Mononuclear cell (primary cell): ENCODE measurements around the gene RALB. TPM values are rescaled to one million over a fixed set of nuclear protein-coding genes. Genes with fewer than 3 reads are reported as not detected.
"Not testable (repeated sequence)": the region's sequence is repeated elsewhere in the genome, so short reads cannot be mapped to it uniquely, and the experiment has no call there.

Experiments
- H3K27me3 ChIP-seq: 2 replicates; pipeline ENCODE4 v1.6.0; 2011; ENCODE audit warnings: low read length, control low read depth; ENCODE audit not compliant: insufficient read depth
- H3K4me1 ChIP-seq: 2 replicates; pipeline ENCODE4 v1.5.1; 2011; ENCODE audit warnings: mild to moderate bottlenecking, low read length, control low read depth; ENCODE audit not compliant: insufficient read depth
- H3K4me3 ChIP-seq: 2 replicates; pipeline ENCODE4 v1.5.1; 2011; ENCODE audit warnings: mild to moderate bottlenecking, low read length, moderate library complexity
- H3K9me3 ChIP-seq: 2 replicates; pipeline ENCODE4 v1.5.1; 2011; ENCODE audit warnings: low read depth, mild to moderate bottlenecking, control low read depth, low read length
- total RNA-seq: library from RNA; depleted of rRNA; stranded (reverse); fragments of >200 nt; gene quantifications from one replicate; pipeline ENCODE4 v1.2.3, GENCODE V29; 2012

Gene RALB
- total RNA-seq, 1 donor: 22.1 TPM

- no peaks in the 10 kb centered on the region for H3K27me3 ChIP-seq
- peaks cover 7% of the 10 kb centered on the region for H3K4me1 ChIP-seq
- H3K9me3 ChIP-seq: no peaks in the 10 kb centered on the region
- H3K4me3 ChIP-seq: no peak overlapping the region
These were observed 6.9 kb upstream of the RALB start for GRCh38 chr2:120245520-120246332.

DNA sequence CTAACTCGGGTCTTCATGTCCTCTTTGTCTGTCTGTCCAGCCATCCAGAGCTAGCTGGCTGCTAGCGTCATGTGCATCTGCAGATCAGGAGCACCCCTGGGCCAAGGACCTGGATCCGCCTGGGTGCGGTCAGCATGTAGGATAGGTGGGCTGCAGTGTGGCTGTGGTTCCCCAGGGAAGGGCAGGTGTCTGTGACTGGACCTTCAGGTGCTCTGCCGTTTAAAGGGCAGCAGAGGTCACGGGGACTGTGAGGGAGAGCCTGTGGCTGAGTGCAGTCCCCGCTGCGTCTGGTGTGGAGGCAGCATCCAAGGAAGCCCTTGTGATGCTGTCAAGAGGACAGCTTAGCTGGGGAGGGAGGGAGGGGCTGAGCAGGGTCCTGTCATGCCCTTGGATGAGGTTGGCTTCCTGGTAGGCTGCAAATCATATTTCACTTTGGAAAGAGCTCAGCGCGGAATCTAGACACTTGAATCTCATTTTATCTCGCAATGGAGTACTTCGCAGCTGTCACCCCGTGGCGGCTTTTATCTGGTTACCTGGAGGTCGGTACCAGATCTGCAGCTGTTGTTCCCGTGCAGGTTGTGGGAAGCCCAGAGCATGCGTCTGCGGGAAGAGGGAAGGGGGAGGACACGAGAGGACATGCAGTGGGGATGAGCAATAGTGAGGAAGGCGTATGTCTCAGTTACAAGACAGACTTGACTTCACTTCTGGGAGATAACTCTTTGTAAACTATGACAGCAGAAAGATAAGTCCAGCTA lies 5.9 kb upstream of the RALB start:
- peaks cover 11% of the 10 kb centered on the region for H3K4me1 ChIP-seq
- no peak overlapping the region for H3K4me3 ChIP-seq
- no peaks in the 10 kb centered on the region for H3K9me3 ChIP-seq
- no peaks in the 10 kb centered on the region for H3K27me3 ChIP-seq

- no peaks in the 10 kb centered on the region for H3K27me3 ChIP-seq
- H3K4me3 ChIP-seq: no peak overlapping the region
- H3K4me1 ChIP-seq: peaks cover 11% of the 10 kb centered on the region
- H3K9me3 ChIP-seq: no peaks in the 10 kb centered on the region
These were observed 4.8 kb upstream of the RALB start for GRCh38 chr2:120247851-120248250.

GRCh38 chr2:120250640-120251039 lies 2.0 kb upstream of the RALB start:
- no peak overlapping the region for H3K4me3 ChIP-seq
- no peaks in the 10 kb centered on the region for H3K27me3 ChIP-seq
- peaks cover 35% of the 10 kb centered on the region for H3K4me1 ChIP-seq
- no peaks in the 10 kb centered on the region for H3K9me3 ChIP-seq

DNA sequence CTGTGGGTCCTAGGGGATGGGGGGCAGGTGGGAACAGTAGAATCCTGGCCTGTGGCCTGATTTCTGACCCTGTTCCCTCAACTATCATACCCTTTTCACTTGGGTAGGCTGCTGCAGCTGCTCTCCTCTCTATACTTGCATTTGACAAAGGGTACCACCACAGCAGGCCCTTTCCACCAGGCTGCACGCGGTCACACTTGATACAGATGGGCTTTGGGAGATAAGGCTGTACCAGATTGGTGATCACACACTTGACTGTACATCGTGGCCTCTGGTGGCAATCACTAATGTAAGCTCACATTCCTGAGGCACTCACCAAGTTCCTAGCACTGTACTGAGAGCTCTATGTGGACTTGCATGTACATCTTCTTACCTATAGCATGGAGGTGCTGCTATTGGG lies 1.6 kb upstream of the RALB start:
- Histone ChIP-seq H3K27me3 (no peaks in the 10 kb centered on the region), H3K4me3 (no peak overlapping the region), H3K4me1 (peaks cover 39% of the 10 kb centered on the region), H3K9me3 (no peaks in the 10 kb centered on the region)

DNA sequence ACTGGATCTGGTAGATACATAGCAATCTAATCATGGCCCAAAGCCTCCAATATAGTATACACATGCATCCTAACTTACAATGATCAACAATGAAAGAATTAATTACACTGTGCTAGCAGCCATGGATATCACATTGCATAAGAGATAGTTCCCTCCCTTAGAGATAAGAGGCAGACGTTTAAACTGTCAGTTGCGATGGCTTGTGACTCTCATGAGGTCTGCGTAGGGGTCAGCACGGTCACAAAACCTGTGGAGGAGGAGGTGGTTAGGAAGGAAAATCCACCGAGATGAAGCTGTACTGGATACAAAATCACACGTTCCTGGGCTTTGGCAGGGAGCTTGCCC lies 800 bp upstream of the RALB start:
- H3K4me3 ChIP-seq: peak overlapping the region; percentile 85
- peaks cover 47% of the 10 kb centered on the region for H3K4me1 ChIP-seq
- no peaks in the 10 kb centered on the region for H3K27me3 ChIP-seq
- no peaks in the 10 kb centered on the region for H3K9me3 ChIP-seq

DNA sequence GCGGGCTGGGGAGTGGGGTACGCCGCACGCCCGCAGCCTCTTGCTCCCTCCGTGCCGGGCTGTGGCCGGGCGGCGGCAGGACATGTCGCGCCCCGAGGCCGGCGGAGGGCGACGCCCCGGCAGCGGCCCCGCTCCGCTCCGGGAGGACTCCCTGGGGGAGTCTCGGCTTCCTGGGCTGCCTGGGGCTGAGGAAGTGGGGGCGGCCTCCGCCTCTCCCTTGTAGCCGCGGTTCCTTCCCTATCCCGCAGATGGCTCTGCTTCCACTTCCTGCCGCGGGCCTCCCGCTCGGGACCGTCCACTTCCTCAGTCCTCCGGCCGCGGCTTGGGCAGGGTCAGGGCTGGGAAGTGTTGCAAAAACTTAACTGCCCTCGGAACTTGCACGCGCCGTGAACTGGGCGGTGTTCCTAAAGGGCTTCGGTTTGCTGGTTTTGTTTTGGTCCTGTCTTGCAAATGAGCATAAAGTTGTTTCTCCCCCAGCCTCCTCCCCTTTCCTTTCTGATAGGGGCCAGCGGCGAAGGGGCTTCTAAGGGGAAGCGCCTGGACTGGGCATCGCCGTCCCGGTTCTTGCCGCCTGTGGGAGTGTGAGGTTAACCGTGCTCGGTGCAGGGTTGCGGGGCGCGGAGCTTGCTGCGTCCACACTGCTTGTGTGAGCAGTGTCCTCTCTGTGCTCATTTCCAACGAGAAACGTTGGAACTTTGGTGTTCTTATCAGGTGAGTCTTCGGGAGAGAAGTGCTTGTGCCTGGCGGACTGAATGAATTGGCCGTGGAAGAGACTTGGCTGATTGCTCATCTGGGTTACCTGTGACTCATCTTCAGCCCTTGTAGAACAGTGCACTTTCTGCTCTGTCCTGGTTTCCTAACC lies 600 bp downstream of the RALB start:
- Histone ChIP-seq H3K27me3 (no peaks in the 10 kb centered on the region), H3K9me3 (no peaks in the 10 kb centered on the region), H3K4me3 (peak overlapping the region; percentile 85), H3K4me1 (peaks cover 61% of the 10 kb centered on the region)

- Histone ChIP-seq H3K4me1 (peaks cover 64% of the 10 kb centered on the region), H3K4me3 (peak overlapping the region; percentile 85), H3K9me3 (no peaks in the 10 kb centered on the region), H3K27me3 (no peaks in the 10 kb centered on the region)
These were observed 1.5 kb downstream of the RALB start for GRCh38 chr2:120254178-120254577.

DNA sequence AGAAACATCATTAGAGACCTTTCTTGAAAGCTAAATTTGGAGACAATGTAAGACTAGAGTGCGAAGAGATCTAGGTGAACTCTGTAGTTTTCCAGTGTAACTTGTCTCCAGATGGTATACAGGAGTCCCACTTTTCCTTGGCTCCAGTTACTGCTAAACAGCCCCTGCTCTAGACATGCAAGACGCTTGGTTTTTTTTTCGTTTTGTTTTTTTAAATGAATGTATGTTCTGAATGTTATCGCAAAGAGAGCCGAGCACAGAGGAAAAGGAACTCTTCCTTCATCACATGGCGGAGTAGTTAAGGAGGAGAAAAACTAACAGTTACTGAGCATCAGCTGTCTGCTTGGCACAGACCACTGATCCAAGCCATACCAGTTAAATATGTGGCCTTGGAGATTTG lies 2.4 kb downstream of the RALB start:
- Histone ChIP-seq H3K27me3 (no peaks in the 10 kb centered on the region), H3K4me3 (no peak overlapping the region), H3K9me3 (no peaks in the 10 kb centered on the region), H3K4me1 (peaks cover 64% of the 10 kb centered on the region)

- no peaks in the 10 kb centered on the region for H3K9me3 ChIP-seq
- H3K4me1 ChIP-seq: peaks cover 72% of the 10 kb centered on the region
- no peaks in the 10 kb centered on the region for H3K27me3 ChIP-seq
- no peak overlapping the region for H3K4me3 ChIP-seq
These were observed 3.5 kb downstream of the RALB start for GRCh38 chr2:120255986-120256650.

DNA sequence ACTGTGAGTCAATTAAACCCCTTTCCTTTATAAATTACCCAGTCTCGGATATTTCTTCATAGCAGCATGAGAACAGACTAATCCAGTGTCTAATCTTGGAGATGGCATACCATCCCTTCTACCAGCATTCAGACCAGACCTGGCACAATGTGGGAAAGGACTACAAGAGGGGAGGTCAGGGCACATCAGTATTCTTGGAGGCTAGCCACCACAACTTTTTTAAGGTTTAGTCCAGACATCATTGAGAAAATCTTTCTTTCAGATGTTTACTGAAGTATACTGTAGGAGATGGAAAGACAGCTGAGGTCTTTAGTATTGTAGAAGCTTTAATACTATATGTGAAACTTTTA lies 4.0 kb downstream of the RALB start:
- Histone ChIP-seq H3K4me1 (peaks cover 73% of the 10 kb centered on the region), H3K9me3 (no peaks in the 10 kb centered on the region), H3K27me3 (no peaks in the 10 kb centered on the region), H3K4me3 (no peak overlapping the region)

- H3K27me3 ChIP-seq: no peaks in the 10 kb centered on the region
- no peaks in the 10 kb centered on the region for H3K9me3 ChIP-seq
- H3K4me3 ChIP-seq: no peak overlapping the region
- peaks cover 77% of the 10 kb centered on the region for H3K4me1 ChIP-seq
These were observed 4.9 kb downstream of the RALB start for GRCh38 chr2:120257522-120257921.

DNA sequence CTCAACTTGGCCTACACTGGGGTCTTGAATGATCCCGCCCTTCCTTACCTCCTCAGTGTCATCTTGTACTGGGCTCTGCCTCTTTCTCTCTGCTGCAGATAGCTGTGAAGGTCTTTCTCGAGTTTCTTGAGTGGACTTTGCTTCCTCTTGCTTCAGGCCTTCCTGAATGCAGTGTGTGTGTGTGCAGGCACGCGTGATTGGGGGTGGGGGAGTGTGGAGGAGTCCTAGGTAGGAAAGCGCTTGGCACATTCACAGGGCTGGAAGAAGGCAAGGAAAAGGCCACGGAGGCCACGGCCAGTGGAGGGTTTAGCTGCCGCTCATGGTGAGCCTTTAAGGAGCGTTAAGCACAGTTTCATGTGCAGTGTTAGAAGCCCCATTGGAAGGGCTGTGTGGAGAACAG lies 5.5 kb downstream of the RALB start:
- Histone ChIP-seq H3K9me3 (no peaks in the 10 kb centered on the region), H3K27me3 (no peaks in the 10 kb centered on the region), H3K4me3 (no peak overlapping the region), H3K4me1 (peaks cover 83% of the 10 kb centered on the region)

GRCh38 chr2:120259939-120260338 lies 7.3 kb downstream of the RALB start:
- peaks cover 76% of the 10 kb centered on the region for H3K4me1 ChIP-seq

GRCh38 chr2:120260736-120261135 lies 8.1 kb downstream of the RALB start:
- Histone ChIP-seq H3K27me3 (no peaks in the 10 kb centered on the region), H3K4me3 (no peak overlapping the region), H3K9me3 (no peaks in the 10 kb centered on the region), H3K4me1 (peaks cover 72% of the 10 kb centered on the region)

More at GRCh38 chr2:120259939-120260338, 7.3 kb downstream of the RALB start:
- H3K4me3 ChIP-seq, H3K27me3 ChIP-seq, H3K9me3 ChIP-seq: not testable (repeated sequence)
